Measurements from ENCODE around the gene COL4A1.

COL4A1 gene

DNA sequence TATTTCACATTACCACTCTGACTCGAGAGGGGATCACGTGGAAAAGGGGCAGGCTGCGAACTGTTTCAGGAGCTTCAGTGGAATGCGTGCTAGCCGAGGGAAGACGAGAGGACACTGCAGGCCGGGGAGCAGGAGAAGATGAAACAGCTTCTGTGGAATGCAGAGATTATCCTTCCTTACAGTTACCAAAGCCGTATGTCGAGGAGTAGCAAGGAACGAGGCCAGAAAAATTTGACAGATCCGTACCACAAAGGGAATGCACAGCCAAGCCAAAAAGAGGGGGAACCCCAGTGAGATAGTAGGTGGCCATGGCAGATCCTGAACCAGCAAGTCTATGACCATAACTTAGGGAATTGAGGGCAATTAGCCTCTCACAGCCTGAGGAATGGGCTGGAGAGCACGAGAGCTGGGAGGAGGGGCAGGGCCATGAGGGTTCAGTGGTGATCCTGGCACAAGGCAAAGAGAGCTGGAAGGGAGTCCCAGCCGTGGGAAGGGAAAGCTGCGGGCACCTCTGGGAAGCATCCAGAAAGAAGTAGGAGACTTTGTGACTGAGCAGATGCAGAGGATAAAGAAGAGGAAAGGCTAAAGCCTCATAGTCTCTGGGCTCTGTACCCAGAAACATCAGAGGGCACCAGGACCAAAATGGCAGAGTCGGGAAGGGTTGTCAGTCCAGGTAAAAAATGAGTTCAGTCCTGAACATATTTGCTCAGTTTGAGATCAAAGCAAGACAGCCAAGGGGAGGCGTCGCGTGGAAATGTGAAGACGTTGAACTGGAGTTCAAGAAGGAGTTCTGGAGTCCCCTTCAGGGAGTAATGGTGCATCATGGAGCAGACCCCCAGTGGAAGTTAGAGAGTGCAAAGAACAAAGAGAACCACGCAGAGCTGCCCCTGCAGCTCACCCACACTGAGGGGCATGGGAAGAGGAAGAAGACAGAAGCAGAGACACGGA lies 5.1 kb downstream of the COL4A1 start:
- ChIA-PET CTCF (no interaction called here), POLR2A (interaction anchor here (1.1 kb wide), 1 partner anchor 86 kb away, joined by 3 read pairs; no protein-coding TSS in a partner anchor)
- no peak for TF ChIP-seq SUZ12 (IDR thresholded peaks at IDR 0.05)
- TF ChIP-seq FOXA1 (IDR thresholded peaks at IDR 0.05) = no peak
- no peak for TF ChIP-seq HDGF (IDR thresholded peaks at IDR 0.05; ENCODE audit: borderline replicate concordance)
- TF ChIP-seq ARNT (IDR thresholded peaks at IDR 0.05) = no peak
- TF ChIP-seq CTBP1 (IDR thresholded peaks at IDR 0.05; ENCODE audit: borderline replicate concordance) = no peak
- TF ChIP-seq BHLHE40 (IDR thresholded peaks at IDR 0.05; ENCODE audit: borderline replicate concordance) = no peak
- TF ChIP-seq L3MBTL2 (conservative IDR thresholded peaks at IDR 0.05) = no peak
- TF ChIP-seq ZNF384 (IDR thresholded peaks at IDR 0.05) = no peak
- TF ChIP-seq FOXK2 (IDR thresholded peaks at IDR 0.05) = no peak
- no peak for TF ChIP-seq TARDBP (IDR thresholded peaks at IDR 0.05)
- no peak for TF ChIP-seq NFRKB (IDR thresholded peaks at IDR 0.05)
- TF ChIP-seq FOXM1 (IDR thresholded peaks at IDR 0.05; ENCODE audit: borderline replicate concordance) = no peak
- no peak for TF ChIP-seq LEF1 (IDR thresholded peaks at IDR 0.05; ENCODE audit: borderline replicate concordance)
- no peak for TF ChIP-seq SP1 (IDR thresholded peaks at IDR 0.05)
- TF ChIP-seq ELF4 (IDR thresholded peaks at IDR 0.05) = no peak
- TF ChIP-seq, protein P1, sequence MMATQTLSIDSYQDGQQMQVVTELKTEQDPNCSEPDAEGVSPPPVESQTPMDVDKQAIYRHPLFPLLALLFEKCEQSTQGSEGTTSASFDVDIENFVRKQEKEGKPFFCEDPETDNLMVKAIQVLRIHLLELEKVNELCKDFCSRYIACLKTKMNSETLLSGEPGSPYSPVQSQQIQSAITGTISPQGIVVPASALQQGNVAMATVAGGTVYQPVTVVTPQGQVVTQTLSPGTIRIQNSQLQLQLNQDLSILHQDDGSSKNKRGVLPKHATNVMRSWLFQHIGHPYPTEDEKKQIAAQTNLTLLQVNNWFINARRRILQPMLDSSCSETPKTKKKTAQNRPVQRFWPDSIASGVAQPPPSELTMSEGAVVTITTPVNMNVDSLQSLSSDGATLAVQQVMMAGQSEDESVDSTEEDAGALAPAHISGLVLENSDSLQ (IDR thresholded peaks at IDR 0.05) = no peak
- DNase-seq (ENCODE audit: extremely low spot score) = no peak

- no peak for TF ChIP-seq FOXM1 (IDR thresholded peaks at IDR 0.05; ENCODE audit: borderline replicate concordance)
- no peak for TF ChIP-seq SP1 (IDR thresholded peaks at IDR 0.05)
- no peak for TF ChIP-seq ELF4 (IDR thresholded peaks at IDR 0.05)
- TF ChIP-seq, protein P1 (IDR thresholded peaks at IDR 0.05) = no peak
- no peak for TF ChIP-seq ARNT (IDR thresholded peaks at IDR 0.05)
- TF ChIP-seq HDGF (IDR thresholded peaks at IDR 0.05; ENCODE audit: borderline replicate concordance) = no peak
- TF ChIP-seq CTBP1 (IDR thresholded peaks at IDR 0.05; ENCODE audit: borderline replicate concordance) = no peak
- no peak for TF ChIP-seq NFRKB (IDR thresholded peaks at IDR 0.05)
- TF ChIP-seq SUZ12 (IDR thresholded peaks at IDR 0.05) = no peak
- TF ChIP-seq L3MBTL2 (conservative IDR thresholded peaks at IDR 0.05) = no peak
- TF ChIP-seq BHLHE40 (IDR thresholded peaks at IDR 0.05; ENCODE audit: borderline replicate concordance) = no peak
- TF ChIP-seq FOXA1 (IDR thresholded peaks at IDR 0.05) = no peak
- no peak for TF ChIP-seq TARDBP (IDR thresholded peaks at IDR 0.05)
- ChIA-PET CTCF (no interaction called here), POLR2A (no interaction called here)
- DNase-seq (ENCODE audit: extremely low spot score) = no peak
Observed at GRCh38 chr13:110301083-110301482, 5.9 kb downstream of the COL4A1 start.

GRCh38 chr13:110300090-110300815 lies 6.7 kb downstream of the COL4A1 start:
- ChIA-PET CTCF (no interaction called here), POLR2A (interaction anchor here (0.7 kb wide), 1 partner anchor 10 kb away, joined by 3 read pairs; no protein-coding TSS in a partner anchor)
- no peak for TF ChIP-seq FOXK2 (IDR thresholded peaks at IDR 0.05)
- TF ChIP-seq CTBP1 (IDR thresholded peaks at IDR 0.05; ENCODE audit: borderline replicate concordance) = no peak
- no peak for TF ChIP-seq SP1 (IDR thresholded peaks at IDR 0.05)
- no peak for TF ChIP-seq ELF4 (IDR thresholded peaks at IDR 0.05)
- no peak for TF ChIP-seq ARNT (IDR thresholded peaks at IDR 0.05)
- TF ChIP-seq FOXM1 (IDR thresholded peaks at IDR 0.05; ENCODE audit: borderline replicate concordance) = no peak
- no peak for TF ChIP-seq NFRKB (IDR thresholded peaks at IDR 0.05)
- TF ChIP-seq TARDBP (IDR thresholded peaks at IDR 0.05) = no peak
- TF ChIP-seq, protein P1 (IDR thresholded peaks at IDR 0.05) = no peak
- no peak for TF ChIP-seq FOXA1 (IDR thresholded peaks at IDR 0.05)
- TF ChIP-seq ZNF384 (IDR thresholded peaks at IDR 0.05) = no peak
- TF ChIP-seq LEF1 (IDR thresholded peaks at IDR 0.05; ENCODE audit: borderline replicate concordance) = no peak
- TF ChIP-seq HDGF (IDR thresholded peaks at IDR 0.05; ENCODE audit: borderline replicate concordance) = no peak
- no peak for TF ChIP-seq SUZ12 (IDR thresholded peaks at IDR 0.05)
- TF ChIP-seq BHLHE40 (IDR thresholded peaks at IDR 0.05; ENCODE audit: borderline replicate concordance) = no peak
- no peak for TF ChIP-seq L3MBTL2 (conservative IDR thresholded peaks at IDR 0.05)
- no peak for DNase-seq (ENCODE audit: extremely low spot score)

- TF ChIP-seq FOXA1 (IDR thresholded peaks at IDR 0.05) (no peak), SUZ12 (IDR thresholded peaks at IDR 0.05) (no peak), ZNF384 (IDR thresholded peaks at IDR 0.05) (no peak)
- DNase-seq (ENCODE audit: extremely low spot score) = no peak
- ChIA-PET CTCF (no interaction called here), POLR2A (no interaction called here)
Observed at GRCh38 chr13:110299283-110299840, 7.6 kb downstream of the COL4A1 start.

DNA sequence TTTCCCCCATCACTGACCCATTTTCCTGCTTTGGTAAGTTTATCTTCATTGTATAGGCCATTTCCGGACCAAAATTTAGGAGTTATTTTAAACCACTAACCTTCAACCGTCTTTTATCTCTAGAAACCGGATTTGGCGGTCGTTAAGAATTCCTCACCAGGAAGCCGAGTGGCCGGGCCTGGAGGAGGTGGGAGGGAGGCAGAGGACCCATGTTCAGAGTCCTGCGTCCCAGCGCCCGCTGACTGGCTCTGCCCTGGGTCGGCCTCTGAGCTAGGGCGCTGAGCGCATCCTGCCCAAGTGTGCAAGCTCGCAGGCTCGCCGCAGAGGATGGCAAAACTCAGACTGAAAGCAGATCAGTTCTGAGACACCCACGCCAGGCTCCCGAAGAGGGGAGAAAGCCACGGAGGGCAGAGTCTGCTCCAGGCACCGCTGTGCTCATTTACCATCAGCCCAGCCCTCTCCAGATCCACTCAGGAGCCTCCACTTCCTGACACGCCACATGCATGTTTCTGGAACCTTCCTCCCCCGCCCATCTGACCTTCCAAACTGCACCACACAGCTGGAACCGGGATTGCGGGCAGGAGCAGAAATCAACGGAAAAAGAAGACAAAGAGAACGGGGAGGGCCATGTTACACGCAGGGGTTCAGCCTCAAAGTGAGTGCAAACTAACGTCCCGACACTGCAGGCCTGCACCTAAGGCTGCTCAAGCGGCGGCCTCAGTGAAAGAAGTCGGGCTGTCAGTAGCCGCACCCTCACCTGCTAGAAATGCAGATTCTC lies 8.3 kb downstream of the COL4A1 start:
- TF ChIP-seq BHLHE40 (IDR thresholded peaks at IDR 0.05; ENCODE audit: borderline replicate concordance) (no peak), NFRKB (IDR thresholded peaks at IDR 0.05) (no peak), ARNT (IDR thresholded peaks at IDR 0.05) (no peak), SP1 (IDR thresholded peaks at IDR 0.05) (no peak), FOXK2 (IDR thresholded peaks at IDR 0.05) (no peak), HDGF (IDR thresholded peaks at IDR 0.05; ENCODE audit: borderline replicate concordance) (no peak), FOXA1 (IDR thresholded peaks at IDR 0.05) (no peak), SUZ12 (IDR thresholded peaks at IDR 0.05) (no peak), CTBP1 (IDR thresholded peaks at IDR 0.05; ENCODE audit: borderline replicate concordance) (no peak), ELF4 (IDR thresholded peaks at IDR 0.05) (no peak), FOXM1 (IDR thresholded peaks at IDR 0.05; ENCODE audit: borderline replicate concordance) (no peak), ZNF384 (IDR thresholded peaks at IDR 0.05) (no peak), TARDBP (IDR thresholded peaks at IDR 0.05) (no peak), L3MBTL2 (conservative IDR thresholded peaks at IDR 0.05) (no peak), LEF1 (IDR thresholded peaks at IDR 0.05; ENCODE audit: borderline replicate concordance) (no peak)
- TF ChIP-seq, protein P1 (IDR thresholded peaks at IDR 0.05) = no peak
- no peak for DNase-seq (ENCODE audit: extremely low spot score)
- ChIA-PET POLR2A (no interaction called here), CTCF (no interaction called here)

All from HEK293T (cell line).